GM10266 (cell line): ENCODE results near the gene SACM1L.

Experiments used
- DNase-seq: peaks from one replicate; pipeline ENCODE4 v3.0.0; 2012; ENCODE audit errors: extremely low spot score
- CTCF ChIP-seq: IDR thresholded peaks from 2 replicates; pipeline ENCODE4 v1.5.1; 2012; ENCODE audit warnings: mild to moderate bottlenecking, low read depth; ENCODE audit not compliant: control insufficient read depth, insufficient read depth; ENCODE audit errors: missing control alignments

The SACM1L gene

DNA sequence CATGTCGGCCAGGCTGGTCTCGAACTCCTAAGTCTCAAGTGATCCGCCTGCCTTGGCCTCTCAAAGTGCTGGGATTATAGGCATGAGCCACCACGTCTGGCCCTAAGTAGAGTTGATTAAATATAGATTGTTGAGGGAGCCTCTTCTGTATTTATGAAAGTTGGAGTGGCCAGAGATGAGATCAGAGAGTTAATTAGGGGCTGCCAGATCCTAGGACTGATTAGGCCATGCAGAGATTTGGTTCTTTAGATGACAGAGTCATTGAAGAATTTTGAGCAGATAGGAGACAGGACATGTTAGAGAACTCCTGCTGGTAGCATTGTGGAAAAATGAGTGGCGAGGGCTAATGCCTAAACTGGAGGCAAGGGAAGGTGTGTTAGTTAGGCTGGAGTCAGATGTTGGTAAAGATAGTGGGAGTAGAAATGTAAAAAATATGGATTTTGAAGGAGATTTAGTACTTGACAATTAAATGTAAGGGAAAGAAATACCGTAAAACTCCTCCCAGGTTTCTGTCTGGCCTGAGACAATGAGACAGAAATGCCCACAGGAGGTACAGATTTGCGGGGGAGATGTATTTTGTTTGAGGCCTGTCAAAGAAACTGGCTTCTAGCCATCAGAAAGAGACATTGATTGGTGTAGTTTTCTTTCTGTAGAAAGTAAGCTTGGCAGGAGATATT, 23.4 kb downstream of the SACM1L start:
- DNase-seq: no peak
- TF ChIP-seq CTCF: no peak

DNA sequence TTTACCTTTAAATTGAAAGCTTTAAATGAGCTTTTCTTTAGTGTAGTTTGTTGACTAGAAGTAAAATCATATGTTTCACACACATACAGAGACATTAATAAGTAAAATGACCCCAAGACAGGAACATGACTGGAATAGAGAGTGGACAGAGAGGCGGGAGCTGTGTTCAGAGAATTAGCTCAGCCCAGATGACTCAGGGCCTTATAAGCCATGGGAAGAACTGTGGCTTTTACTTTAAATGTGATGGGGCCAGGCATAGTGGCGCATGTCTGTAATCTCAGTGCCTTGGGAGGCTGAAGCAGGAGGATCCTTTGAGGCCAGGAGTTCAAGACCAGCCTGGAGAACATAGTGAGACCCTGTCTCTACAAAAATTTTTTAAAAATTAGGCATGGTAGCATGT, 26.7 kb downstream of the SACM1L start:
- no peak for DNase-seq
- TF ChIP-seq CTCF: no peak

DNA sequence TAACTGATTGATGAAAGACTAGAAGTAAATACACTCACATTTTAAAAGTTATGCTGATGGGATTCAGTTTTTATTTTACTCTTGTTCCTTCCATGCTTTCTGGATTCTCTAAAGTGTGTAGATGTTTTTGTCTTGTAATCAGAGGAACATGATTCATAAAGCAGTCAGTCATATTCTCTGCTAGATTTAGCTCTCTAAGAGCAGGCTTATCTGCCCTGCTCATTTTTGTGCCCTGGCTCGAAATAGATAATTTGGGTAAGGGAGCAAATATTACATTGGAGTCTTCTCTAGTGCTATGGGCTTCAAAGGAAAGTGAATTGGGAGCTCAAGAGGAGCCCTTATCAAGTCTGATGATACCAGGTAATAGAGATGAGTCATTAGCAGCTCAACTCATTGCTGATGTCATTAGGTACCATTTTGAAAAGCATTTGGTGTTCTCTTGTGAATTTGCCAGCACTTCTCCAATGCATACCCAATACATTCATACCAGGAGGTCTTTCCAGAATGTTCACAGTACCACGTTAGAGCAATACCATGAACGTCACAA, 27.7 kb downstream of the SACM1L start:
- TF ChIP-seq CTCF: no peak
- no peak for DNase-seq

DNA sequence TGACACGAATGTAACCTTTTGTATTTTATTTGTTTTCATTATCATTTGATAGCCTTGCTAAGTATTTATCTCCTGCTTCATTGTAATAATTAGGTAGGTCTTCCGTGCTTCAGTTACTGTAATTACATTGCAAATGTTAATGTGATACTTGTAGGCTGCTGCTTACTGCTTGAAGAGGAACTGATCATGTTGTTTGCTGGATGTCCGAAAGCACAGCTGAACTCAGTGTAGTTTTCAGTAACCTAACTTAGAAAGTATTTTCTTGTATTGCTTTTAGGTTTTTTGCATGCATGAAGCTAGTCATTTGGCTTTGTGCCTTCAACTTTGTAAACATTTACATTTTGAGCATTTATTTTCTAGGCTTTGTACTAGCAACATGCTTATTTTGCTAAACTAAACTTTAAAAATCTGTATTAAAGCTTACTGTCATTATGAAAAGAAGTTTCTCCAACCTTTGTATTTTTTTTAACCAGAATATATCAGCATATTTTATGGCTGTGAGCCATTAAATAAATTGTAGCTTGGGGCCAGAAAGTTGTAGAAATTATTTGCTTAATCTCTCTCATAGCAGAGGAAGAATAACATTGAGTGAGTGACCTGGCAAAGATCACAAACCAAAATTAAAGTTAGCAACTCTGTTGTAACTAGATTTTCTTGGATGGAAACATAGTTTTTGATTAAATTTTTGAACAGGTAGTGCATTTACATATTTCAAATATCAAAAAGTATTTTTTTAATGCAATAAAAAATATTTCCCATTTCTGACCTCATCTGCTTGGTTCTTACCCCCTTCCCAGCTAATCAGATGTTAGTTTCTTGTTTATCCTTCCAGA, 30.7 kb downstream of the SACM1L start:
- no peak for DNase-seq
- no peak for TF ChIP-seq CTCF

GRCh38 chr3:45724911-45725310, 35.7 kb downstream of the SACM1L start:
- DNase-seq: no peak
- no peak for TF ChIP-seq CTCF

- no peak for TF ChIP-seq CTCF
Measured at GRCh38 chr3:45729614-45730013, 40.4 kb downstream of the SACM1L start.

More at GRCh38 chr3:45729614-45730013, 40.4 kb downstream of the SACM1L start:
- no peak for DNase-seq
